HepG2 (cell line): ENCODE measurements around the gene TBC1D20. TPM values are rescaled to one million over a fixed set of nuclear protein-coding genes. Genes with fewer than 3 reads are reported as not detected.

Experiments used
- AHDC1 ChIP-seq: sonication (generic); formaldehyde crosslinking; IDR thresholded peaks from 2 replicates; pipeline ENCODE4 v1.5.1; 2020; ENCODE audit warnings: mild to moderate bottlenecking, missing genetic modification reagents, borderline replicate concordance
- ASH2L ChIP-seq: fragments of 300-600, 200-600 bp; sonication (generic); IDR thresholded peaks from 2 replicates; pipeline ENCODE4 v1.7.0; 2017; ENCODE audit warnings: low read depth, mild to moderate bottlenecking, moderate library complexity, mixed read lengths, low read length; ENCODE audit not compliant: insufficient read length
- ATM ChIP-seq: fragments of 450-650 bp; IDR thresholded peaks from 2 replicates; pipeline ENCODE4 v1.7.1; 2017; ENCODE audit warnings: mild to moderate bottlenecking, borderline replicate concordance
- BRD4 ChIP-seq: sonication (generic); formaldehyde crosslinking; IDR thresholded peaks from 2 replicates; pipeline ENCODE4 v1.4.0; 2020; ENCODE audit warnings: missing genetic modification reagents
- CEBPG ChIP-seq: IDR thresholded peaks from 2 replicates; pipeline ENCODE4 v1.6.1; 2016
- DZIP1 ChIP-seq: sonication (generic); formaldehyde crosslinking; IDR thresholded peaks from 2 replicates; pipeline ENCODE4 v1.5.0; 2020; ENCODE audit warnings: mild to moderate bottlenecking, missing genetic modification reagents
- FOXA3 ChIP-seq: IDR thresholded peaks from 2 replicates; pipeline ENCODE4 v1.6.1; 2016; ENCODE audit warnings: missing genetic modification reagents, missing compliant biosample characterization
- GTF2F1 ChIP-seq: fragments of 150-350 bp; IDR thresholded peaks from 2 replicates; pipeline ENCODE4 v1.6.1; 2014; ENCODE audit warnings: low read length
- LCORL ChIP-seq, 2 experiments: fragments of 450-650 bp in 1 of 2; sonication (generic) in 1 of 2; formaldehyde crosslinking in 1 of 2; IDR thresholded peaks; 2 replicates each; pipeline versions ENCODE4 v1.5.0 to v1.6.1; 2017 to 2020; ENCODE audit warnings: antibody characterized with exemption in 1 of 2, missing genetic modification reagents in 1 of 2
- MAFK ChIP-seq, 2 experiments: IDR thresholded peaks in 1 of 2; conservative IDR thresholded peaks in 1 of 2; 2 replicates each; pipeline ENCODE4 v1.6.1; 2011; ENCODE audit warnings: improper control_type of control experiment in 2 of 2, low read length in 2 of 2
- MATR3 ChIP-seq: sonication (generic); formaldehyde crosslinking; IDR thresholded peaks from 2 replicates; pipeline ENCODE4 v1.4.0; 2020; ENCODE audit warnings: missing genetic modification reagents
- PAWR ChIP-seq: sonication (generic); formaldehyde crosslinking; IDR thresholded peaks from 2 replicates; pipeline ENCODE4 v1.4.0; 2020; ENCODE audit warnings: missing genetic modification reagents, mild to moderate bottlenecking, borderline replicate concordance
- TBL1XR1 ChIP-seq: fragments of 150-350 bp; IDR thresholded peaks from 2 replicates; pipeline ENCODE4 v1.6.1; 2014; ENCODE audit warnings: borderline replicate concordance, low read length; ENCODE audit not compliant: partially characterized antibody
- ZNF546 ChIP-seq: sonication (generic); formaldehyde crosslinking; conservative IDR thresholded peaks from 2 replicates; pipeline ENCODE4 v1.8.1; 2023; ENCODE audit warnings: mild to moderate bottlenecking, missing genetic modification reagents
- ZNF572 ChIP-seq: sonication (generic); formaldehyde crosslinking; IDR thresholded peaks from 2 replicates; pipeline ENCODE4 v1.5.1; 2020; ENCODE audit warnings: mild to moderate bottlenecking, missing genetic modification reagents
- ZNF709 ChIP-seq: sonication (generic); formaldehyde crosslinking; IDR thresholded peaks from 2 replicates; pipeline ENCODE4 v1.5.0; 2020; ENCODE audit warnings: mild to moderate bottlenecking, missing genetic modification reagents
- ZNF777 ChIP-seq: sonication (generic); formaldehyde crosslinking; IDR thresholded peaks from 2 replicates; pipeline ENCODE4 v1.4.0; 2020; ENCODE audit warnings: missing genetic modification reagents
- ZNF792 ChIP-seq: IDR thresholded peaks from 2 replicates; pipeline ENCODE4 v1.6.1; 2016
- polyA plus RNA-seq, 8 experiments: library from polyadenylated mRNA; depleted of rRNA in 3 of 8; stranded (reverse) in 7 of 8; unstranded in 1 of 8; fragments of >200 nt; fragmentation: Illumina TruSeq in 4 of 8; extraction: Trizol in 4 of 8; gene quantifications; 2 replicates each; pipeline versions ENCODE4 v1.2.1 to v1.2.3, GENCODE V29; 2011 to 2016; ENCODE audit warnings: low read depth in 4 of 8, missing spikeins in 1 of 8, mixed read lengths in 1 of 8; ENCODE audit not compliant: insufficient read depth in 1 of 8
- total RNA-seq, 5 experiments: library from RNA; depleted of rRNA; stranded (reverse); fragments of >200 nt; fragmentation: Illumina TruSeq; extraction: Trizol; gene quantifications; 2 replicates each; pipeline ENCODE4 v1.2.3, GENCODE V29; 2016; ENCODE audit warnings: low read depth in 1 of 5

Gene TBC1D20
- total and polyA plus RNA-seq, 2 of the 13 experiments (the other 11 are each of a cell fraction or from before 2014, with no cell fraction given): 36.6 to 47.1 TPM

- TF ChIP-seq ZNF709 (CRISPR knock-in tag): no peak; the same call in 1 of the 2 replicates
- peak; percentile 78; the same call in 1 of the 2 replicates for TF ChIP-seq BRD4
- TF ChIP-seq MAFK (conservative IDR thresholded peaks at IDR 0.05 in 1 of 2, IDR thresholded peaks at IDR 0.05 in 1 of 2; ENCODE audit: low read length in 2 of 2): 0 out of 4 replicates have a peak, but pooled peaks of 1 of the 2 experiments have one; percentile 11
- no peak for TF ChIP-seq MATR3 (CRISPR knock-in tag)
- TF ChIP-seq ATM: no peak
- no peak for TF ChIP-seq LCORL (IDR thresholded peaks at IDR 0.05)
- peak; percentile 93; the same call in 1 of the 2 replicates for TF ChIP-seq LCORL (CRISPR knock-in tag; IDR thresholded peaks at IDR 0.05)
- TF ChIP-seq FOXA3 (CRISPR knock-in tag): peak; percentile 97
- no peak; the same call in 1 of the 2 replicates for TF ChIP-seq ZNF546 (CRISPR knock-in tag)
- no peak for TF ChIP-seq ZNF572 (CRISPR knock-in tag)
- TF ChIP-seq TBL1XR1: peak; percentile 91
- TF ChIP-seq AHDC1 (CRISPR knock-in tag): peak; percentile 98
- peak; percentile 69; the same call in 1 of the 2 replicates for TF ChIP-seq DZIP1 (CRISPR knock-in tag)
- TF ChIP-seq ASH2L: peak; percentile 80
- TF ChIP-seq ZNF777 (CRISPR knock-in tag): peak; percentile 33
- peak; percentile 64; the same call in 1 of the 2 replicates for TF ChIP-seq GTF2F1
- TF ChIP-seq ZNF792: peak; percentile 84
- TF ChIP-seq CEBPG (CRISPR knock-in tag): peak; percentile 83
- peak; percentile 75; the same call in 1 of the 2 replicates for TF ChIP-seq PAWR (CRISPR knock-in tag)
Measured at GRCh38 chr20:396619-397431, 65.5 kb downstream of the TBC1D20 start (continued).
